Transverse colon (tissue), 4 donors: ENCODE measurements around the gene CCDC69.

Experiments used
- CTCF ChIP-seq, 5 experiments: fragments of 200-600 bp in 3 of 5; fragments of 450-650 bp in 2 of 5; sonication (generic) in 3 of 5; IDR thresholded peaks; 1 replicate in 2 of 5; 2 replicates in 3 of 5; pipeline ENCODE4 v1.5.1; 2016 to 2017; ENCODE audit warnings: antibody characterized with exemption in 5 of 5, inconsistent platforms in 3 of 5, mild to moderate bottlenecking in 2 of 5, moderate library complexity in 1 of 5
- POLR2AphosphoS5 ChIP-seq, 3 donors: sonication (generic); formaldehyde crosslinking; IDR thresholded peaks; one replicate each; pipeline ENCODE4 v1.6.1; 2016; ENCODE audit warnings: antibody characterized with exemption in 3 of 3

- TF ChIP-seq CTCF (IDR thresholded peaks at IDR 0.05) (no peak), POLR2AphosphoS5 (IDR thresholded peaks at IDR 0.05) (no peak)
Measured at GRCh38 chr5:151254556-151254955, 30.7 kb upstream of the CCDC69 start.
